Activated CD4-positive, alpha-beta T cell treated with anti-CD3 and anti-CD28 coated beads for 1 hour (primary cell): Measurements from ENCODE around the gene FNIP2.
"Not testable (repeated sequence)": the region's sequence is repeated elsewhere in the genome, so short reads cannot be mapped to it uniquely, and the experiment has no call there.

ENCODE experiments used
- DNase-seq: peaks from one replicate; pipeline ENCODE4 v3.0.0-alpha.2; 2020

FNIP2 gene

GRCh38 chr4:158796370-158797140, 27.7 kb downstream of the FNIP2 start:
- DNase-seq: no peak

- DNase-seq: no peak
Measured at GRCh38 chr4:158798062-158798461, 29.2 kb downstream of the FNIP2 start.

GRCh38 chr4:158799013-158799770, 30.4 kb downstream of the FNIP2 start:
- DNase-seq: no peak

GRCh38 chr4:158799856-158800255, 31.0 kb downstream of the FNIP2 start:
- no peak for DNase-seq

GRCh38 chr4:158801066-158801465, 32.2 kb downstream of the FNIP2 start:
- no peak for DNase-seq

- DNase-seq: no peak
Measured at GRCh38 chr4:158801677-158802076, 32.9 kb downstream of the FNIP2 start.

GRCh38 chr4:158802914-158803313, 34.1 kb downstream of the FNIP2 start:
- no peak for DNase-seq

- DNase-seq: no peak
Measured at GRCh38 chr4:158805635-158806471, 37.0 kb downstream of the FNIP2 start.

- DNase-seq: no peak
Measured at GRCh38 chr4:158807691-158808090, 38.9 kb downstream of the FNIP2 start.

- DNase-seq: no peak
Measured at GRCh38 chr4:158808399-158808798, 39.6 kb downstream of the FNIP2 start.

GRCh38 chr4:158809208-158809607, 40.4 kb downstream of the FNIP2 start:
- DNase-seq: not testable (repeated sequence)

GRCh38 chr4:158809611-158810486, 41.0 kb downstream of the FNIP2 start:
- DNase-seq: no peak

GRCh38 chr4:158810487-158811215, 41.8 kb downstream of the FNIP2 start:
- DNase-seq: no peak

- no peak for DNase-seq
Measured at GRCh38 chr4:158811216-158811540, 42.4 kb downstream of the FNIP2 start.

GRCh38 chr4:158811704-158812103, 42.9 kb downstream of the FNIP2 start:
- no peak for DNase-seq

- no peak for DNase-seq
Measured at GRCh38 chr4:158812133-158812532, 43.3 kb downstream of the FNIP2 start.

- DNase-seq: no peak
Measured at GRCh38 chr4:158812543-158812942, 43.7 kb downstream of the FNIP2 start.

GRCh38 chr4:158813113-158813512, 44.3 kb downstream of the FNIP2 start:
- DNase-seq: no peak

GRCh38 chr4:158814207-158814606, 45.4 kb downstream of the FNIP2 start:
- no peak for DNase-seq

GRCh38 chr4:158814636-158815330, 46.0 kb downstream of the FNIP2 start:
- DNase-seq: no peak

GRCh38 chr4:158816955-158817354, 48.1 kb downstream of the FNIP2 start:
- no peak for DNase-seq
